A549 treated with DMSO at 1 μM for 4 hours (cell line): ENCODE data around the gene OR4C6. TPM values are rescaled to one million over a fixed set of nuclear protein-coding genes. Genes with fewer than 3 reads are reported as not detected.

Source experiments
- total RNA-seq: library from RNA; stranded (reverse); fragments of 200-300 nt; extraction: Qiagen RNA extraction; gene quantifications from 5 replicates; pipeline ENCODE4 v1.2.3, GENCODE V29; 2022; ENCODE audit warnings: low read depth

Gene OR4C6
- total RNA-seq = not detected in 5 replicates

DNA sequence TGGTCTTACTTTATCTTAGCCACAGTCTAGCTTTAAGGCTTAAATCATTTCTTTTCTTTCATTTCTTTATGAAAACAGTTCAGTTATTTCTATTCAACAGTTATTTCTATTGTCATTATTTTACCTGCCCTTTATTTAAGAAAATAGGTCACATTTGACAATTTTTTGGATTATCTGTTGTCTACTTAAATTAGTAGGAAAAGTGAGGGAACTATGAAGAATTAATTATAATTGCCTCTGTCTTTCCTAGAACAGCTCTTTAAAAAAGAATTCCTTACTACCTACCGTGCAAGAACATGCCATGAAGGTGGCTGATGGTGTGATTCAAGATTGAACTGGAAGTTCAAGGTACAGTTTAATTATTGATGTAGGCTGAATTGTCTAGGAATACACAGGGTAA is at the start of gene OR4C6:
TSS of gene OR4C6 (plus strand) at position 301 of the 400 bp plus-strand sequence. CDS start 2,966 bp downstream, outside the sequence.

DNA sequence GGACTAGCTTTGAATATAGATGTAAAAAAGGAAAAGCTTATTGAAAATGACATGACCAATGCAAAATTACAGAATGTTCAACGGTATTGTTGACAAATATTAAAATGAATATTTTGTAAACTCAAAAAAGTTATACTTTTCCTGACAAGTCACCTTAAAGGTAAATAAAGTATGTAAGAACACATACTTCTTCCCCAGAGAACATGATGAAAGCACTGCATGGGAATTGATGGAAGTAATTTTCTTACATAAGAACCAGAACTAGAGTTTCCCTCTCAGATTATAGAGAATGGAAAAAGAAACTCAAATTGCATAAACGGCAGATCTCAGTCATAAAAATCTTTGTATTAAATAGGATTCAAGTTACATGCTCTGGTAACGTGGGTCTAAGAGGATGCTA is 27.2 kb upstream of the OR4C6 start, which contains the start of gene OR4P4:
TSS of gene OR4P4 (plus strand) at position 301 of the 400 bp plus-strand sequence.

DNA sequence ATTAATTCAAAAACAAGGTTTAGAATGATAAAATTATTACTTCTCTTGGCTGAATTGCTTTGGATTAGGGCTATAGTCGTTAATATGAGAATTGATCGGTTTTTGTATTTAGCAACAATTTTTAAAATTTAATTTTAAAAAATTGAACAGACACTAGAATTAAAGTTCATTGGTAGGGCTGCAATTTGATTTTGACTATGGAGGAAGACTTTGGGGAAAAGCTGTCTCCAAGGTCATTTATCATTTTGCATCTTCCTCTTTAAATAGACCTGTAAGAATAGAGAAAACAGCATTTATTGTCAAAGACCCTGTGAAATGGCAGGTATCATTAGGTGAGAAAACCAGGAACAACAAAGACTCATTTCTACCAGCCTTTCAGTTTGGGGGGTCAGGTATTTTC is 14.0 kb upstream of the OR4C6 start, which contains the start of gene OR4S2:
TSS of gene OR4S2 (plus strand) at position 301 of the 400 bp plus-strand sequence. CDS start 2,577 bp downstream, outside the sequence.

Other genes starting within 250 kb of the OR4C6 start
- gene OR4C15, start 107.7 kb upstream of the OR4C6 start, total RNA-seq = not detected in 5 replicates
- gene OR4C16, start 90.1 kb upstream of the OR4C6 start, total RNA-seq = not detected in 5 replicates
- not detected in 5 replicates for gene OR4C11, start 54.6 kb upstream of the OR4C6 start, total RNA-seq
- gene OR4P4, start 27.1 kb upstream of the OR4C6 start, total RNA-seq = not detected in 5 replicates
- not detected in 5 replicates for gene OR4S2, start 13.9 kb upstream of the OR4C6 start, total RNA-seq
- not detected in 5 replicates for gene OR5D13, start 111.2 kb downstream of the OR4C6 start, total RNA-seq
- not detected in 5 replicates for gene OR5D14, start 133.4 kb downstream of the OR4C6 start, total RNA-seq
- not detected in 5 replicates for gene OR5L1, start 149.2 kb downstream of the OR4C6 start, total RNA-seq
- not detected in 5 replicates for gene OR5D18, start 157.4 kb downstream of the OR4C6 start, total RNA-seq
- not detected in 5 replicates for gene OR5L2, start 165.0 kb downstream of the OR4C6 start, total RNA-seq
- gene OR5D16, start 176.6 kb downstream of the OR4C6 start, total RNA-seq = not detected in 5 replicates
- gene TRIM51, start 221.1 kb downstream of the OR4C6 start, total RNA-seq = not detected in 5 replicates